Activated naive CD4-positive, alpha-beta T cell treated with anti-CD3 and anti-CD28 coated beads, Interleukin-2, amount 50 U/mL, for 72 hours (primary cell): ENCODE data around the gene NFYC. TPM values are rescaled to one million over a fixed set of nuclear protein-coding genes. Genes with fewer than 3 reads are reported as not detected.

Source experiments
- ATAC-seq, 2 donors: fragments of 150-1000 bp; cut with Tn5 transposase; 2 replicates each; pipeline ENCODE4 v1.10.0; 2021; ENCODE audit warnings: mild to moderate bottlenecking in 2 of 2, moderate library complexity in 2 of 2
- DNase-seq, 2 donors: peaks; one replicate each; pipeline ENCODE4 v3.0.0; 2021 to 2022; ENCODE audit warnings: low spot score in 2 of 2
- H3K27ac Mint-ChIP-seq, 2 donors: one replicate each; pipeline ENCODE4 v1.8.0; 2022; ENCODE audit warnings: mild to moderate bottlenecking in 2 of 2, mixed read lengths in 2 of 2
- H3K36me3 Mint-ChIP-seq, 2 donors: one replicate each; pipeline ENCODE4 v1.8.0; 2022; ENCODE audit warnings: mixed read lengths in 2 of 2
- H3K9me3 Mint-ChIP-seq, 2 donors: one replicate each; pipeline ENCODE4 v1.8.0; 2022; ENCODE audit warnings: mixed read lengths in 2 of 2
- total RNA-seq, 2 donors: library from RNA; stranded (reverse); gene quantifications; one replicate each; pipeline ENCODE4 v1.2.3, GENCODE V29; 2022

NFYC gene
- total RNA-seq, 2 donors from 2014 or later = 58.9 to 62.5 TPM

GRCh38 chr1:40802078-40802741 lies 110.7 kb downstream of the NFYC start:
- no peaks in the 10 kb centered on the region for H3K36me3 Mint-ChIP-seq
- no peak overlapping the region for H3K27ac Mint-ChIP-seq
- peaks cover 0 to 2% of the 10 kb centered on the region in 2 donors for H3K9me3 Mint-ChIP-seq
- ATAC-seq = peak; percentile 87 to 93
- peak; percentile 80 to 83 for DNase-seq

- Mint-ChIP-seq H3K9me3 (no peaks in the 10 kb centered on the region), H3K36me3 (no peaks in the 10 kb centered on the region), H3K27ac (no peak overlapping the region)
- DNase-seq (no peak), ATAC-seq (no peak)
Observed at GRCh38 chr1:40802742-40803113, 111.2 kb downstream of the NFYC start.

- H3K36me3 Mint-ChIP-seq = no peaks in the 10 kb centered on the region
- H3K9me3 Mint-ChIP-seq = no peaks in the 10 kb centered on the region
- ATAC-seq = no peak
- H3K27ac Mint-ChIP-seq = peak overlapping the region in 1 of 2 donors; percentile 74
- no peak for DNase-seq
Observed at GRCh38 chr1:40803447-40803846, 111.9 kb downstream of the NFYC start.

- no peak overlapping the region for H3K27ac Mint-ChIP-seq
- ATAC-seq = no peak
- H3K9me3 Mint-ChIP-seq = no peaks in the 10 kb centered on the region
- DNase-seq = no peak
- H3K36me3 Mint-ChIP-seq = no peaks in the 10 kb centered on the region
Observed at GRCh38 chr1:40803902-40804301, 112.4 kb downstream of the NFYC start.

GRCh38 chr1:40806240-40806639 lies 114.7 kb downstream of the NFYC start:
- peaks cover 0 to 6% of the 10 kb centered on the region in 2 donors for H3K36me3 Mint-ChIP-seq
- no peak overlapping the region for H3K27ac Mint-ChIP-seq
- H3K9me3 Mint-ChIP-seq = peaks cover 0 to 4% of the 10 kb centered on the region in 2 donors
- DNase-seq = no peak
- no peak for ATAC-seq

- DNase-seq (no peak), ATAC-seq (no peak)
- Mint-ChIP-seq H3K27ac (no peak overlapping the region), H3K9me3 (peaks cover 0 to 4% of the 10 kb centered on the region in 2 donors), H3K36me3 (peaks cover 0 to 6% of the 10 kb centered on the region in 2 donors)
Observed at GRCh38 chr1:40806731-40807695, 115.5 kb downstream of the NFYC start.

GRCh38 chr1:40808002-40808401 lies 116.5 kb downstream of the NFYC start:
- Mint-ChIP-seq H3K36me3 (peaks cover 0 to 6% of the 10 kb centered on the region in 2 donors), H3K27ac (no peak overlapping the region), H3K9me3 (peaks cover 0 to 4% of the 10 kb centered on the region in 2 donors)
- ATAC-seq = no peak
- no peak for DNase-seq

GRCh38 chr1:40808444-40808843 lies 116.9 kb downstream of the NFYC start:
- DNase-seq (no peak), ATAC-seq (no peak)
- H3K36me3 Mint-ChIP-seq = peaks cover 0 to 6% of the 10 kb centered on the region in 2 donors
- peak overlapping the region in 1 of 2 donors; percentile 57 for H3K27ac Mint-ChIP-seq
- peaks cover 0 to 4% of the 10 kb centered on the region in 2 donors for H3K9me3 Mint-ChIP-seq

GRCh38 chr1:40808909-40809308 lies 117.4 kb downstream of the NFYC start:
- H3K36me3 Mint-ChIP-seq = peaks cover 0 to 6% of the 10 kb centered on the region in 2 donors
- peak overlapping the region; percentile 57 to 61 for H3K27ac Mint-ChIP-seq
- H3K9me3 Mint-ChIP-seq = peaks cover 0 to 4% of the 10 kb centered on the region in 2 donors
- peak in 1 of 2 donors; percentile 8 for ATAC-seq
- DNase-seq = no peak

- peaks cover 0 to 6% of the 10 kb centered on the region in 2 donors for H3K36me3 Mint-ChIP-seq
- peaks cover 0 to 4% of the 10 kb centered on the region in 2 donors for H3K9me3 Mint-ChIP-seq
- ATAC-seq = no peak
- peak overlapping the region in 1 of 2 donors; percentile 57 for H3K27ac Mint-ChIP-seq
- no peak for DNase-seq
Observed at GRCh38 chr1:40810927-40811326, 119.4 kb downstream of the NFYC start.

- Mint-ChIP-seq H3K36me3 (peaks cover 0 to 1% of the 10 kb centered on the region in 2 donors), H3K27ac (no peak overlapping the region), H3K9me3 (no peaks in the 10 kb centered on the region)
- no peak for DNase-seq
- no peak for ATAC-seq
Observed at GRCh38 chr1:40815420-40815819, 123.9 kb downstream of the NFYC start.

GRCh38 chr1:40817791-40818263 lies 126.3 kb downstream of the NFYC start:
- DNase-seq (no peak), ATAC-seq (no peak)
- no peaks in the 10 kb centered on the region for H3K9me3 Mint-ChIP-seq
- H3K27ac Mint-ChIP-seq = no peak overlapping the region
- H3K36me3 Mint-ChIP-seq = no peaks in the 10 kb centered on the region

- no peaks in the 10 kb centered on the region for H3K36me3 Mint-ChIP-seq
- ATAC-seq (peak; percentile 94 to 99), DNase-seq (peak; percentile 76 to 91)
- H3K27ac Mint-ChIP-seq = no peak overlapping the region
- H3K9me3 Mint-ChIP-seq = no peaks in the 10 kb centered on the region
Observed at GRCh38 chr1:40818264-40818961, 126.9 kb downstream of the NFYC start.

- no peaks in the 10 kb centered on the region for H3K36me3 Mint-ChIP-seq
- ATAC-seq (no peak), DNase-seq (no peak)
- no peaks in the 10 kb centered on the region for H3K9me3 Mint-ChIP-seq
- peak overlapping the region in 1 of 2 donors; percentile 29 for H3K27ac Mint-ChIP-seq
Observed at GRCh38 chr1:40819101-40819500, 127.6 kb downstream of the NFYC start.

- H3K9me3 Mint-ChIP-seq = no peaks in the 10 kb centered on the region
- DNase-seq = no peak
- H3K27ac Mint-ChIP-seq = no peak overlapping the region
- no peaks in the 10 kb centered on the region for H3K36me3 Mint-ChIP-seq
- ATAC-seq = no peak
Observed at GRCh38 chr1:40820251-40820797, 128.8 kb downstream of the NFYC start.
